Measurements from ENCODE around the gene AIG1.

Gene AIG1

DNA sequence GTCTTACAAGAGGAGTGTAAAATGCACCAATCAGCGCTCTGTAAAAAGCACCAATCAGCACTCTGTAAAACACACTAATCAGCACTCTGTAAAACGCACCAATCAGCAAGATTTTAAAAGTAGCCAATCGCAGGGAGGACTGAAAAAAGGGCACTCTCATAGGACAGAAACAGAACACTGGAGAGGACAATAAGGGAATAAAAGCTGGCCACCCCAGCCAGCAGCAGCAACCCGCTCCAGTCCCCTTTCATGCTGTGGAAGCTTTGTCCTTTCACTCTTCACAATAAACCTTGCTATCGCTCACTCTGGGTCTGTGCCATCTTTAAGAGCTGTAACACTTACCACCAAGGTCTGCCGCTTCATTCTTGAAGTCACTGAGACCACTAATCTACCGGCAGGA is 1.7 kb upstream of the AIG1 start:
- no peaks in the 10 kb centered on the region for H3K9me3 ChIP-seq (replicated peaks; ENCODE audit: low read length)
- H3K36me3 ChIP-seq (ENCODE audit: insufficient read depth, low read length): no peaks in the 10 kb centered on the region
- no peaks in the 10 kb centered on the region for H3K27me3 ChIP-seq (ENCODE audit: control insufficient read depth, insufficient read depth, low read length)
- H3K4me1 ChIP-seq (ENCODE audit: control insufficient read depth, insufficient read depth, low read length): peaks cover 14% of the 10 kb centered on the region
- H3K4me2 ChIP-seq (ENCODE audit: low read length): no peak overlapping the region
- no peak overlapping the region for H3K9ac ChIP-seq (ENCODE audit: low read depth, low read length)
- H3K4me3 ChIP-seq (ENCODE audit: low read length): no peak overlapping the region

DNA sequence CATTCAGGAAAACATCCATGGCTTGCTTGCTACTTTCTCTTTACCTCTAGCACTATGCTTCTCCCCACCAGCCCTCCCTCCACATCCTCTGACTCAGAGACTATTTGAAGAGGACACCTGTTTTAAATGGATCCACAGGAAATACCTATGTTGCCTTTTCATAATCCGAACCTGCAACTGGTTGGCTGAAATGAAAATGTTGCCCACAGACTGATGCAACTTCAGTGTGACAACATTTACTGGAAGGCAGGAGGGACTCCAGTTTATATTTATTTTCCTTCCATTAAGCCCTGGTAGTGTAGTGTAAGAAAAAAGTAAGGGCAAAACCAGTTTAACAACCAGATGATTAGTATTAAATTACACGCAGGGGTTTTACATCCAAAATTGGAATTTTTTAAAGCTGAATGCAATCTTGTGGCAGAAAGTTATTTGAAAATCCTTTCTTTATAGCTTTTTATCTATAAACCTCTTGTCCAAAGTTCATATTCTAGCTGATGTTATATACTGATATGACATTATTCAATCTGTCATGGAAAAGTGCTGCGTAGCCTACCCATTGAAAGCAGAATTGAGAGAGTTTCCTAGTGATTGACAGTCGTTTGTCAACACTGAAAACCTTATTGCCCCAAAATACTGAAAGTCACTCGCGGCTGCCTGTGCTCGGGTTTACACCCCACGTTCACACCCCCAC is 881 bp upstream of the AIG1 start:
- H3K27me3 ChIP-seq (ENCODE audit: control insufficient read depth, insufficient read depth, low read length): no peaks in the 10 kb centered on the region

DNA sequence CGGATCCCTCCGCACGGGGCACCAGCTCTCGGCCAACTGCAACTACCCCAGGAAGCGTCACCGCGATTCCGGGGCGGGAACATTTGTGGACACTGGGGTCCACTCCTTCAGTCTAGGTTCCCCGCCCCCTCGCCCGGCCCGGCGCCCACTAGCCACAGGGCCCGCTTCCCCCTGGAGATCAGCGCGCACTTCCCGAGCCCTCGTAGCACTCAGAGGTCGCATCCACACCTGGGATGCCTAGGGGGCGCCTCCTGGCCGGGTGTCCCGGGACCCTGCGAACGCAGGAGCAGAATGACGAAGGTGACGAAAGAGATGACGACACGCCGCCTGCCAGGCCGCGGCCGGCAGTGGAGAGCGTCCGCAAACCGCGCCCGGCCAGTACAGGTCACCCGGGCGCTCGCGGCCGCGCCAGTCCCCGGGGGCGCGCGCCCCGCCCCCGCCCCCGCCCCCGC is 309 bp upstream of the AIG1 start:
- H3K4me3 ChIP-seq (ENCODE audit: low read length): peak overlapping the region; percentile 86
- no peaks in the 10 kb centered on the region for H3K9me3 ChIP-seq (replicated peaks; ENCODE audit: low read length)
- H3K9ac ChIP-seq (ENCODE audit: low read depth, low read length): peak overlapping the region; percentile 87
- H3K4me2 ChIP-seq (ENCODE audit: low read length): peak overlapping the region; percentile 94
- H3K4me1 ChIP-seq (ENCODE audit: control insufficient read depth, insufficient read depth, low read length): peaks cover 20% of the 10 kb centered on the region
- H3K36me3 ChIP-seq (ENCODE audit: insufficient read depth, low read length): no peaks in the 10 kb centered on the region
- no peaks in the 10 kb centered on the region for H3K27me3 ChIP-seq (ENCODE audit: control insufficient read depth, insufficient read depth, low read length)

More for the DNA sequence above, 881 bp upstream of the AIG1 start:
- no peaks in the 10 kb centered on the region for H3K9me3 ChIP-seq (replicated peaks; ENCODE audit: low read length)
- H3K4me2 ChIP-seq (ENCODE audit: low read length): peak overlapping the region; percentile 94
- peaks cover 15% of the 10 kb centered on the region for H3K4me1 ChIP-seq (ENCODE audit: control insufficient read depth, insufficient read depth, low read length)
- peak overlapping the region; percentile 87 for H3K9ac ChIP-seq (ENCODE audit: low read depth, low read length)
- H3K4me3 ChIP-seq (ENCODE audit: low read length): peak overlapping the region; percentile 86
- no peaks in the 10 kb centered on the region for H3K36me3 ChIP-seq (ENCODE audit: insufficient read depth, low read length)

DNA sequence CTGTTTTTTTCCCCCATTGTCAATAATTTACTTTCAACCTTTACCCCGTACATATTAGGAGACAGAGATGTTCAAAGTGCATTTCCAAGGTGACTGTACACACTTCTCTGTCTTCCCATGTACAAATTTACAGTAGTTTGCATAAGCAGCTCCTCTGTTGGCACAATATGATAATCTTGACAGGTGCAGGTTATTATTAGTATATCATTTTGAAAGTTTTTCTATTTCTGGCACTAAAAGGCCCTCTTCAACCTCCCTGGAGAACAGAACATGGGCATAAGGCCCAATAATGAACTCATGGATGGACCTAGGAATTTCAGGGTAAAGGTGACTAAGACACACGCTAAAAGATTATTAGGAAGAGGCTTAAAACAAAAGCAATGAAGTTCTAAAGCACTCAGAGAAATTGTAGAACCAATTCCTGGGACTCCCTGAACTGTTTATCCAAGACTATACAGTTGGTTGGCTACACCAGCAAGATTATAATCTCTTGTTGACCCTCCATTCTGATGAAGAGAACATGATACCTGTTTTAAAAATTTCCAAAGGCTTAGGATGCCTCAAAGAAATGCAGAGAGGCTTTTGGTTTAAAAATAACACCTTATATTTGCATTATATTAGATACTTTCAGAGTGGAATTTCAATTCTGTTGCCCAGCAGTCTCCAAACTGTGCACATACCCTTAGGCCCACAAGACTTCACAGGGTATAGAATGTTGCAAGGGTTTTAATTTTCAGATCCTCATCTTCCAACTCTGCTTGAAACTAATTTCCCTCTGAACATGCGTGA is 1.1 kb downstream of the AIG1 start:
- Histone ChIP-seq H3K4me1 (ENCODE audit: control insufficient read depth, insufficient read depth, low read length) (peaks cover 21% of the 10 kb centered on the region), H3K36me3 (ENCODE audit: insufficient read depth, low read length) (no peaks in the 10 kb centered on the region), H3K4me2 (ENCODE audit: low read length) (peak overlapping the region; percentile 89), H3K4me3 (ENCODE audit: low read length) (peak overlapping the region; percentile 86), H3K9ac (ENCODE audit: low read depth, low read length) (peak overlapping the region; percentile 87), H3K9me3 (replicated peaks; ENCODE audit: low read length) (no peaks in the 10 kb centered on the region), H3K27me3 (ENCODE audit: control insufficient read depth, insufficient read depth, low read length) (no peaks in the 10 kb centered on the region)

GRCh38 chr6:143062551-143062950 is 1.9 kb downstream of the AIG1 start:
- H3K4me2 ChIP-seq (ENCODE audit: low read length): no peak overlapping the region
- no peak overlapping the region for H3K4me3 ChIP-seq (ENCODE audit: low read length)
- no peaks in the 10 kb centered on the region for H3K9me3 ChIP-seq (replicated peaks; ENCODE audit: low read length)
- peaks cover 21% of the 10 kb centered on the region for H3K4me1 ChIP-seq (ENCODE audit: control insufficient read depth, insufficient read depth, low read length)
- no peaks in the 10 kb centered on the region for H3K36me3 ChIP-seq (ENCODE audit: insufficient read depth, low read length)
- H3K9ac ChIP-seq (ENCODE audit: low read depth, low read length): no peak overlapping the region
- H3K27me3 ChIP-seq (ENCODE audit: control insufficient read depth, insufficient read depth, low read length): no peaks in the 10 kb centered on the region

DNA sequence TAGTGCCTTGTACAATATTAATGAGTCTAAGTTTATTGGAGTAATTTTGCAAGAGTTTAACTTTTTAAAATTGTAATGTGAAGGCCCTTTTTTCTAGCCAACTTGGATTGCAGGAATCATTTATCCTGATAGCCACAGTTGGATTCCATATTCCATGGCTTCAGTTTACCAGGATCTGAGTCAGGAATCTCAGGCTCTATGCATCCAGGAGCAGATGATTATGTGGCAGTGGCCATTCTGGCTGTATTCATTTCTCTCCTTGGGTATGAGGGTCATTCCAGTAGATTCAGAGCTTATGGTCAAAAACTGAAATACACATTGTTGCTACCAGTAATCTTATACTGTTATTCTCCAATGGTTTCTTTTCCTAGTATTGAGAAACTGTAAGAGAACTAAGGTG is 2.9 kb downstream of the AIG1 start:
- Histone ChIP-seq H3K9ac (ENCODE audit: low read depth, low read length) (no peak overlapping the region), H3K4me1 (ENCODE audit: control insufficient read depth, insufficient read depth, low read length) (peaks cover 21% of the 10 kb centered on the region), H3K4me3 (ENCODE audit: low read length) (no peak overlapping the region), H3K9me3 (replicated peaks; ENCODE audit: low read length) (no peaks in the 10 kb centered on the region), H3K27me3 (ENCODE audit: control insufficient read depth, insufficient read depth, low read length) (no peaks in the 10 kb centered on the region), H3K4me2 (ENCODE audit: low read length) (no peak overlapping the region), H3K36me3 (ENCODE audit: insufficient read depth, low read length) (no peaks in the 10 kb centered on the region)

GRCh38 chr6:143064271-143064670 is 3.6 kb downstream of the AIG1 start:
- H3K4me3 ChIP-seq (ENCODE audit: low read length): no peak overlapping the region
- no peak overlapping the region for H3K9ac ChIP-seq (ENCODE audit: low read depth, low read length)
- H3K9me3 ChIP-seq (replicated peaks; ENCODE audit: low read length): no peaks in the 10 kb centered on the region
- no peaks in the 10 kb centered on the region for H3K27me3 ChIP-seq (ENCODE audit: control insufficient read depth, insufficient read depth, low read length)
- no peaks in the 10 kb centered on the region for H3K36me3 ChIP-seq (ENCODE audit: insufficient read depth, low read length)
- no peak overlapping the region for H3K4me2 ChIP-seq (ENCODE audit: low read length)
- peaks cover 21% of the 10 kb centered on the region for H3K4me1 ChIP-seq (ENCODE audit: control insufficient read depth, insufficient read depth, low read length)

DNA sequence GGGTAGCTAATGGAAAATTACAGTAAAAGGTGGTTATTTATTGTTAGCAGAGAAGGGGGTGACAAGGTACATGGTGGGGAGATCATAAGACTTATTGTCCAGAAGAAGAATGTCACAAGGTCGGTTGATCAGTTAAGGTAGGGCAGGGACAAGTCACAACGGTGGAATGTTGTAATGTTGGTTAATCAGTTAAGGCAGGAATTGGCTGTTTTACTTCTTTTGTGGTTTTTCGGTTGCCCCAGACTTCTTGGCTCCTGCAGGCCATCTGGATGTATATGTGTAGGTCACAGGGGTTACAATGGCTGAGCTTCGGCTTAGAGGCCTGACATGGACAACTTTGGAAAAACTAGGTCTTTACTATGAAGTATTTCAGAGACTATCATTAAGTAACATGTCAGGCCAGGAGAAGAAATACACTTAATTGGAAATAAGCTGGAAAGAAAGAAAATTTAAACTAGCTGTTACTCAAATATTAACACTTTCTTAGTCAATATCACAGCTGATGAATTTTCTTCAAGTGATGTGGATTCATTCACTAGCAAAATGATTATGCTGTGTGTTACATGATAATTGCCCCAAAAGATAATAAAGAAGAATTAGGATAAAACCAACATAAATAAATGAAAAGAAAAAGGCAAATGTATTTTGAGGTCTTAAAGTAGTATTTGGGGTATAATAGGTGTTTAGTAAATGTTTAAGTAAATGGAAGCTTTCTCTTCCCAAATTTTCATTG is 4.4 kb downstream of the AIG1 start:
- Histone ChIP-seq H3K4me1 (ENCODE audit: control insufficient read depth, insufficient read depth, low read length) (peaks cover 13% of the 10 kb centered on the region), H3K27me3 (ENCODE audit: control insufficient read depth, insufficient read depth, low read length) (no peaks in the 10 kb centered on the region), H3K9ac (ENCODE audit: low read depth, low read length) (no peak overlapping the region), H3K9me3 (replicated peaks; ENCODE audit: low read length) (no peaks in the 10 kb centered on the region), H3K4me3 (ENCODE audit: low read length) (no peak overlapping the region), H3K36me3 (ENCODE audit: insufficient read depth, low read length) (no peaks in the 10 kb centered on the region), H3K4me2 (ENCODE audit: low read length) (no peak overlapping the region)

DNA sequence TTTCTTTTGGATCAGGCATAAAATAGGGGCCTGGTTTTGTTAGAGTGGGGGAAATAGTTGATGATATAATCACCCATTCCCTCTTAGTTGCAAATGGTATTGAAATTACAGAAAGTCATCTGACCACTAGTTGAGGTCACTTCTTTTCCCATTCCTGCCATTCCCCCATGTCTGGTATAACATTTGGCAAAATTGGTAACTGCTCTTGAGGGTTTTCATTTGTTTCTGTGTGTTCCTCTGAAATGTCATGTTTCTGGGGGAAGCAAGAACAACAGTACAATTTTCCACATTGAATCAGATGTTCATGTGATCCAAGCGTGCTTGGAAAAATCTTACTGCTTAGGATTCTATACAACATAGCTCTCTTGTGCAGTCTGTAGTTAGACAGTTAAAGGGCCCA is 7.3 kb downstream of the AIG1 start:
- peaks cover 7% of the 10 kb centered on the region for H3K4me1 ChIP-seq (ENCODE audit: control insufficient read depth, insufficient read depth, low read length)
- no peak overlapping the region for H3K9ac ChIP-seq (ENCODE audit: low read depth, low read length)
- H3K4me2 ChIP-seq (ENCODE audit: low read length): no peak overlapping the region
- H3K4me3 ChIP-seq (ENCODE audit: low read length): no peak overlapping the region
- no peaks in the 10 kb centered on the region for H3K9me3 ChIP-seq (replicated peaks; ENCODE audit: low read length)
- no peaks in the 10 kb centered on the region for H3K36me3 ChIP-seq (ENCODE audit: insufficient read depth, low read length)
- H3K27me3 ChIP-seq (ENCODE audit: control insufficient read depth, insufficient read depth, low read length): no peaks in the 10 kb centered on the region

- H3K4me1 ChIP-seq (ENCODE audit: control insufficient read depth, insufficient read depth, low read length): no peaks in the 10 kb centered on the region
- no peak overlapping the region for H3K4me3 ChIP-seq (ENCODE audit: low read length)
- H3K9me3 ChIP-seq (replicated peaks; ENCODE audit: low read length): no peaks in the 10 kb centered on the region
- no peaks in the 10 kb centered on the region for H3K36me3 ChIP-seq (ENCODE audit: insufficient read depth, low read length)
- no peak overlapping the region for H3K4me2 ChIP-seq (ENCODE audit: low read length)
- H3K9ac ChIP-seq (ENCODE audit: low read depth, low read length): no peak overlapping the region
- H3K27me3 ChIP-seq (ENCODE audit: control insufficient read depth, insufficient read depth, low read length): no peaks in the 10 kb centered on the region
These were observed 13.4 kb downstream of the AIG1 start for GRCh38 chr6:143074101-143074500.

- Histone ChIP-seq H3K9me3 (replicated peaks; ENCODE audit: low read length) (no peaks in the 10 kb centered on the region), H3K9ac (ENCODE audit: low read depth, low read length) (no peak overlapping the region), H3K4me3 (ENCODE audit: low read length) (no peak overlapping the region), H3K4me2 (ENCODE audit: low read length) (no peak overlapping the region), H3K4me1 (ENCODE audit: control insufficient read depth, insufficient read depth, low read length) (no peaks in the 10 kb centered on the region), H3K27me3 (ENCODE audit: control insufficient read depth, insufficient read depth, low read length) (no peaks in the 10 kb centered on the region), H3K36me3 (ENCODE audit: insufficient read depth, low read length) (no peaks in the 10 kb centered on the region)
These were observed 14.1 kb downstream of the AIG1 start for GRCh38 chr6:143074670-143075318.

Data from skeletal muscle satellite cell (primary cell).